Neural cell (in vitro differentiated cells): ENCODE results near the gene SBNO2.

Experiments
- CTCF ChIP-seq: fragments of 450-650 bp; IDR thresholded peaks from 2 replicates; pipeline ENCODE4 v1.5.1; 2014; ENCODE audit warnings: antibody characterized with exemption, mild to moderate bottlenecking, moderate library complexity; ENCODE audit not compliant: poor library complexity, severe bottlenecking
- EP300 ChIP-seq: fragments of 450-650 bp; conservative IDR thresholded peaks from 2 replicates; pipeline ENCODE4 v1.6.1; 2014; ENCODE audit warnings: antibody characterized with exemption, mild to moderate bottlenecking, moderate library complexity; ENCODE audit not compliant: poor library complexity, severe bottlenecking
- EZH2 ChIP-seq: fragments of 200-600, 300-800 bp; shearing (Covaris generic), sonication (generic); IDR thresholded peaks from 2 replicates; pipeline ENCODE4 v1.6.1; 2014; ENCODE audit warnings: antibody characterized with exemption, low read length, borderline replicate concordance, mild to moderate bottlenecking; ENCODE audit not compliant: insufficient read depth, poor library complexity, severe bottlenecking
- POLR2AphosphoS5 ChIP-seq: IDR thresholded peaks from 2 replicates; pipeline ENCODE4 v1.6.1; 2012
- RAD21 ChIP-seq: fragments of 450-650 bp; conservative IDR thresholded peaks from 2 replicates; pipeline ENCODE4 v1.6.1; 2014; ENCODE audit warnings: antibody characterized with exemption, mild to moderate bottlenecking, moderate library complexity
- REST ChIP-seq: IDR thresholded peaks from 2 replicates; pipeline ENCODE4 v1.6.1; 2012; ENCODE audit warnings: borderline replicate concordance
- SMC3 ChIP-seq: fragments of 450-650 bp; conservative IDR thresholded peaks from 2 replicates; pipeline ENCODE4 v1.6.1; 2014; ENCODE audit warnings: antibody characterized with exemption, mild to moderate bottlenecking, moderate library complexity; ENCODE audit not compliant: poor library complexity
- TAF1 ChIP-seq: IDR thresholded peaks from 2 replicates; pipeline ENCODE4 v1.6.1; 2012; ENCODE audit warnings: low read depth

DNA sequence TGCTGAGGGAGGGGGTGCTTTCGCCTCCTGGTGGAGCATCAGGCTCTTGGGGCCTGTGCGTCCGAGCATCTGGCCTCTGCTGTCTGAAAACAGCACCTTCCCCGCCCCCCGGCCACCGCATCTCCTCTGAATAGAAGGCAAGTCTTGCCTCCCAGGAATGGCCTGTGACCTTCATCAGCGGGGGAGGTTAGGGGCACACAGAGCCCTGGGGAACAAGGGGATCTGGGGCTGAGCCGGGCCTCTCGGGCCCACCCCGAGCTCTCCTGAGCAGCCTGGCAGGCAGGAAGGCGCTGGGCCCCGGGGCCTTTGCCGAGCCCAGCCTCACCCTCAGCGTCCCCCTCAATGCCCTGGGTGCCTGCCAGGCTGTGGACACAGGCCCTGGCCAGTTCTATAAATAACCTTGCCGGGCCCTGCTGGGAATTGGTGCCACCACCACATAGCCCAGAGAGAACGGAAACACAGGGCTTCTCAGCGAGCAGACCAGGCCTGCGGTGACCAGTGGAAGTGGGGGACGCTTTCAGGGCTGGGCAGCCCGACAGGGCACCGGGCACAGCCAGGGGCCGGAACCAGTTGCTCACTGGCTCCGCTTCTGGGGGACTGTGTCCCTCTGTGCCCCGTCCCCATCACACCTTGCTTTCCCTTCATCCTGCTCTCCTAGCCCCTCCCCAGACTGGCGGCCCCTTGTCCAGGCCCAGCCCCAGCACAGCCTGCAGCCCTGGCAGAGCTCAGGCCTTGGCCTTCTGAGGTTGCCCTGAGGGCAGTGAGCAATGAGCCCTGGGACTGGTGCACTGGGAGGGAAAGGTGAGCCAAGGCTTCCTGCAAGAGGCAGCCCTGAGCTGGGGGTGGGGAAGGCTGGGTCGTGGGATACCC, 41.0 kb upstream of the SBNO2 start:
- TF ChIP-seq CTCF (no peak), POLR2AphosphoS5 (no peak), EZH2 (no peak), RAD21 (no peak), TAF1 (no peak), REST (no peak), SMC3 (no peak), EP300 (no peak)
